K562 treated with DMSO at 1 percent for 48 hours (cell line): ENCODE measurements around the gene ZNF225. TPM values are rescaled to one million over a fixed set of nuclear protein-coding genes. Genes with fewer than 3 reads are reported as not detected.

ENCODE experiments used
- total RNA-seq: library from RNA; unstranded; fragments of 300-600 nt; gene quantifications from 2 replicates; pipeline ENCODE4 v1.2.3, GENCODE V29; 2022; ENCODE audit warnings: low replicate concordance; ENCODE audit errors: extremely low read depth

The ZNF225 gene
- total RNA-seq, result not detected in 2 replicates

GRCh38 chr19:44113138-44113783 is at the start of gene ZNF225:
Gene ZNF225 (plus strand): TSS chr19:44113399. CDS start chr19:44115828, 2,429 bp downstream.

GRCh38 chr19:44071824-44072542 is 41.2 kb upstream of the ZNF225 start, which contains the start of gene ZNF284:
Gene ZNF284 (plus strand): TSS chr19:44072159. CDS start chr19:44076390, 4,231 bp downstream.

GRCh38 chr19:44093931-44094765 is 19.1 kb upstream of the ZNF225 start, which contains the start of gene ZNF224:
Gene ZNF224 (plus strand): TSS chr19:44094361. CDS start chr19:44097874, 3,513 bp downstream.

GRCh38 chr19:44141191-44142058 is 28.2 kb downstream of the ZNF225 start, which contains the start of gene ZNF234:
Gene ZNF234 (plus strand): TSS chr19:44141554. CDS start chr19:44144633, 3,079 bp downstream.

GRCh38 chr19:44164673-44165512 is 51.7 kb downstream of the ZNF225 start, which contains the start of gene ZNF226:
Gene ZNF226 (plus strand): TSS chr19:44165100. CDS start chr19:44170081, 4,981 bp downstream.

Other genes starting within 250 kb of the ZNF225 start
- not detected in 2 replicates for gene ZNF404, start 229.4 kb upstream of the ZNF225 start, total RNA-seq
- gene ZNF45, start 178.1 kb upstream of the ZNF225 start, total RNA-seq, result not detected in 2 replicates
- not detected in 2 replicates for gene ZNF221, start 162.2 kb upstream of the ZNF225 start, total RNA-seq
- not detected in 2 replicates for gene ZNF155, start 129.2 kb upstream of the ZNF225 start, total RNA-seq
- not detected in 2 replicates for gene ZNF230, start 110.4 kb upstream of the ZNF225 start, total RNA-seq
- gene ZNF222, start 88.0 kb upstream of the ZNF225 start, total RNA-seq, result not detected in 2 replicates
- gene ZNF223, start 61.4 kb upstream of the ZNF225 start, total RNA-seq, result not detected in 2 replicates
- not detected in 2 replicates for gene ZNF284, start 41.2 kb upstream of the ZNF225 start, total RNA-seq
- not detected in 2 replicates for gene ZNF224, start 19.0 kb upstream of the ZNF225 start, total RNA-seq
- not detected in 2 replicates for gene ZNF234, start 28.2 kb downstream of the ZNF225 start, total RNA-seq
- gene ZNF226, start 51.7 kb downstream of the ZNF225 start, total RNA-seq, result not detected in 2 replicates
- not detected in 2 replicates for gene ZNF227, start 99.1 kb downstream of the ZNF225 start, total RNA-seq
- gene ZNF233, start 146.5 kb downstream of the ZNF225 start, total RNA-seq, result not detected in 2 replicates
- gene ZNF235, start 191.6 kb downstream of the ZNF225 start, total RNA-seq, result not detected in 2 replicates
- gene ZNF112, start 243.3 kb downstream of the ZNF225 start, total RNA-seq, result not detected in 2 replicates